LNCAP (cell line): ENCODE data around the gene LRP1B.

ENCODE experiments used
- CTCF ChIP-seq: fragments of 450-650 bp; IDR thresholded peaks from 2 replicates; pipeline ENCODE4 v1.5.1; 2017; ENCODE audit warnings: mild to moderate bottlenecking

Gene LRP1B

GRCh38 chr2:141021109-141021508, 1109.7 kb downstream of the LRP1B start:
- no peak for TF ChIP-seq CTCF

- TF ChIP-seq CTCF, result no peak
These were observed 1110.5 kb downstream of the LRP1B start for GRCh38 chr2:141020346-141020745.

- TF ChIP-seq CTCF, result no peak
These were observed 1115.3 kb downstream of the LRP1B start for GRCh38 chr2:141015341-141016047.

- no peak for TF ChIP-seq CTCF
These were observed 1126.7 kb downstream of the LRP1B start for GRCh38 chr2:141003967-141004657.

- no peak for TF ChIP-seq CTCF
These were observed 1129.1 kb downstream of the LRP1B start for GRCh38 chr2:141001750-141002149.

- no peak for TF ChIP-seq CTCF
These were observed 1132.2 kb downstream of the LRP1B start for GRCh38 chr2:140998577-140998976.

GRCh38 chr2:140998017-140998416, 1132.8 kb downstream of the LRP1B start:
- no peak for TF ChIP-seq CTCF
